Skeletal muscle tissue (tissue), 1 donor: ENCODE data around the gene TAS2R14. TPM values are rescaled to one million over a fixed set of nuclear protein-coding genes. Genes with fewer than 3 reads are reported as not detected.

ENCODE experiments used
- total RNA-seq: library from RNA; depleted of rRNA; stranded (reverse); fragments of >200 nt; gene quantifications from one replicate; pipeline ENCODE4 v1.2.3, GENCODE V29; 2014

Gene TAS2R14
- total RNA-seq, 1 donor from 2014 or later = 6.8 TPM

Other genes starting within 250 kb of the TAS2R14 start
- gene YBX3, start 215.9 kb downstream of the TAS2R14 start, total RNA-seq = 172 TPM
- not detected for gene TAS2R7, start 136.6 kb downstream of the TAS2R14 start, total RNA-seq
- gene TAS2R8, start 132.0 kb downstream of the TAS2R14 start, total RNA-seq = not detected
- 0.52 TPM for gene TAS2R9, start 129.1 kb downstream of the TAS2R14 start, total RNA-seq
- 2.1 TPM for gene TAS2R10, start 112.9 kb downstream of the TAS2R14 start, total RNA-seq
- gene PRR4, start 89.8 kb downstream of the TAS2R14 start, total RNA-seq = 2.6 TPM
- 31.8 TPM for gene PRH1, start 55.0 kb downstream of the TAS2R14 start, total RNA-seq
- gene TAS2R13, start 29.7 kb downstream of the TAS2R14 start, total RNA-seq = 4.2 TPM
- not detected for gene PRH2, start 10.0 kb downstream of the TAS2R14 start, total RNA-seq
- 7.8 TPM for gene TAS2R50, start 47.6 kb upstream of the TAS2R14 start, total RNA-seq
- 6.3 TPM for gene TAS2R20, start 59.0 kb upstream of the TAS2R14 start, total RNA-seq
- gene TAS2R19, start 83.4 kb upstream of the TAS2R14 start, total RNA-seq = 9.9 TPM
- gene TAS2R31, start 92.1 kb upstream of the TAS2R14 start, total RNA-seq = 8.9 TPM
- gene TAS2R46, start 123.0 kb upstream of the TAS2R14 start, total RNA-seq = 3.1 TPM
- 11.5 TPM for gene TAS2R43, start 153.1 kb upstream of the TAS2R14 start, total RNA-seq
- 12.5 TPM for gene TAS2R30, start 195.4 kb upstream of the TAS2R14 start, total RNA-seq
- gene SMIM10L1, start 231.9 kb upstream of the TAS2R14 start, total RNA-seq = 4.7 TPM
- not detected for gene TAS2R42, start 247.7 kb upstream of the TAS2R14 start, total RNA-seq